HUES64 (cell line): ENCODE measurements around the gene PKHD1.

Experiments
- H3K27ac ChIP-seq: 2 replicates; pipeline ENCODE4 v1.7.0; 2013; ENCODE audit warnings: low read depth, low read length, inconsistent platforms
- H3K27me3 ChIP-seq: 2 replicates; pipeline ENCODE4 v1.6.1; 2013; ENCODE audit warnings: mild to moderate bottlenecking, low read length; ENCODE audit not compliant: insufficient read depth
- H3K36me3 ChIP-seq: 2 replicates; pipeline ENCODE4 v1.6.1; 2013; ENCODE audit warnings: mild to moderate bottlenecking, low read length; ENCODE audit not compliant: insufficient read depth
- H3K4me1 ChIP-seq: 2 replicates; pipeline ENCODE4 v1.6.1; 2013; ENCODE audit warnings: mild to moderate bottlenecking, low read length, moderate library complexity; ENCODE audit not compliant: insufficient read depth
- H3K4me3 ChIP-seq: 2 replicates; pipeline ENCODE4 v1.5.1; 2013; ENCODE audit warnings: mild to moderate bottlenecking, low read length, moderate library complexity
- H3K9ac ChIP-seq: 2 replicates; pipeline ENCODE4 v1.6.1; 2013; ENCODE audit warnings: mild to moderate bottlenecking, low read depth, low read length
- H3K9me3 ChIP-seq: 2 replicates; pipeline ENCODE4 v1.6.1; 2013; ENCODE audit warnings: low read depth, low read length; ENCODE audit not compliant: insufficient read depth
- WGBS: fragments of 150-250, 120-280 bp; methylation state at CpG from one replicate; pipeline ENCODE4 v1.1.7; 2013; ENCODE audit warnings: missing lambda C conversion rate; 5-methylcytosine and 5-hydroxymethylcytosine counted together

PKHD1 gene

GRCh38 chr6:52125572-52125971 is 38.2 kb upstream of the PKHD1 start:
- Histone ChIP-seq H3K4me3 (no peak overlapping the region), H3K9me3 (0 out of 2 replicates have a peak, but pooled peaks cover 5% of the 10 kb centered on the region), H3K4me1 (no peaks in the 10 kb centered on the region; the same call in 1 of the 2 replicates), H3K27me3 (no peaks in the 10 kb centered on the region), H3K36me3 (no peaks in the 10 kb centered on the region), H3K27ac (no peak overlapping the region), H3K9ac (no peak overlapping the region)
- 80% methylated on average over 1 of the region's 1 CpG for WGBS

DNA sequence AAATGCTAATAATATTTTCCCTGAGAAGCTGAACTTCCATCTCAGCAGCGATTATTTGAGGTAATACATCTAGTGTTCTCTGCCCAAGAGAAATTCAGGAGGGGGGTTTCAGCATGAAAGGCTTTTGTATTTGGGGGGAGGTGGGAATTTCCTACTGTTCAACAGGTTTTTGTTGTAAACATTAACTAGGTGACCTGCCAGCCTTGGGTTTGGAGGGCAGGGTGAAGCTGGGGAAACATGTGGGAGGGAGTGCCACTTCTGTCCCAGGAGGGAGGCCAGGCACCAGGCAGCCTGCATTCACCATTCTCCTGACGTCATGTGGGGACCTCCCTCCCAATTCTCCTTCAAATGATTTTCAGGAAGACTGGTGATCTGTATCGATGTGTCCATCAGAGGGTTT is 37.7 kb upstream of the PKHD1 start:
- no peak overlapping the region for H3K4me3 ChIP-seq
- H3K4me1 ChIP-seq = no peaks in the 10 kb centered on the region; the same call in 1 of the 2 replicates
- H3K36me3 ChIP-seq = no peaks in the 10 kb centered on the region
- no peak overlapping the region for H3K9ac ChIP-seq
- 0 out of 2 replicates have a peak, but pooled peaks cover 5% of the 10 kb centered on the region for H3K9me3 ChIP-seq
- H3K27me3 ChIP-seq = no peaks in the 10 kb centered on the region
- WGBS = 90% methylated on average over 3 of the region's 3 CpGs
- H3K27ac ChIP-seq = no peak overlapping the region

- H3K27ac ChIP-seq = no peak overlapping the region
- H3K4me1 ChIP-seq = no peaks in the 10 kb centered on the region; the same call in 1 of the 2 replicates
- H3K9me3 ChIP-seq = 0 out of 2 replicates have a peak, but pooled peaks cover 5% of the 10 kb centered on the region
- H3K9ac ChIP-seq = no peak overlapping the region
- no peak overlapping the region for H3K4me3 ChIP-seq
- no peaks in the 10 kb centered on the region for H3K27me3 ChIP-seq
- WGBS = 96% methylated on average over 3 of the region's 3 CpGs
- no peaks in the 10 kb centered on the region for H3K36me3 ChIP-seq
Observed at GRCh38 chr6:52124126-52125121, 37.0 kb upstream of the PKHD1 start.

- Histone ChIP-seq H3K36me3 (no peaks in the 10 kb centered on the region), H3K4me1 (no peaks in the 10 kb centered on the region; the same call in 1 of the 2 replicates), H3K27me3 (no peaks in the 10 kb centered on the region), H3K27ac (no peak overlapping the region), H3K9ac (no peak overlapping the region), H3K4me3 (no peak overlapping the region), H3K9me3 (0 out of 2 replicates have a peak, but pooled peaks cover 5% of the 10 kb centered on the region)
- WGBS = 100% methylated on average over 1 of the region's 1 CpG
Observed at GRCh38 chr6:52123251-52123650, 35.8 kb upstream of the PKHD1 start.

DNA sequence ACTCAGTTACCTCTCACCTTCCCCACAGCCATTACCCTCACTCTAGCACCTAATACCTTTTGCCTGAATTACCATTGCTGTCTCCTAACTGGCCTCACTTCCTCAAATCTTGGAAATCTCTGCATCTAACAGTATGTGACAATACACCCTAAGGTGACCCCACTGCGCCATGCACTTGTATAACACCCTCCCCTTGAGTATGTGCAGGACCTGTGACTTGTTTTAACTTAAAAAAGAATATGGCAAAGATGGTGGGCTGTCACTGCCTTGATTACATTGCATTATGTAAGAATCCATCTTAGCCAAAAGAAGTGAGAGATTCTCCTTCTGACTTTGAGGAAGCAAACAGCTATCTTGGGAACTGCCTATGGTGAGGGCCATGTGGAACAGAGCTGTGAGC is 29.9 kb upstream of the PKHD1 start:
- Histone ChIP-seq H3K4me1 (no peaks in the 10 kb centered on the region), H3K27me3 (no peaks in the 10 kb centered on the region), H3K4me3 (no peak overlapping the region), H3K9ac (no peak overlapping the region), H3K9me3 (no peaks in the 10 kb centered on the region), H3K27ac (no peak overlapping the region), H3K36me3 (no peaks in the 10 kb centered on the region)
- WGBS = 95% methylated on average over 1 of the region's 1 CpG

DNA sequence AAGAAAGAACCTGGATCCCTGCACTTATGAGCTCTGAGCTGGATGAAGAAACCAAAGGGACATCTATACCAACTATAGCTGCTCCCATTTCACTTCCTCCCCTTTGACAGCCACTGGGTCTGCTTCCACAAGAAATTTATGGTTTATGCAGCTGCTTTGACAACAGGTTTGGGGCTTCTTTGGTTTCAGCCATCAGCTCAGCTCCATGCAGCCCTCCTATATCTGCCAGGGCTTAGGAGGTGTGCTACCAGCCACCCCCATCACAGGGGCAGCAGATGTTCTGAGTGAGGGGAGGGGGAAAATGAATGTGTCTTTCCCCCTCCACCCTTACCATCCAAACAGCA is 29.2 kb upstream of the PKHD1 start:
- Histone ChIP-seq H3K4me1 (no peaks in the 10 kb centered on the region), H3K9me3 (no peaks in the 10 kb centered on the region), H3K27me3 (no peaks in the 10 kb centered on the region), H3K27ac (no peak overlapping the region), H3K4me3 (no peak overlapping the region), H3K36me3 (no peaks in the 10 kb centered on the region), H3K9ac (no peak overlapping the region)

DNA sequence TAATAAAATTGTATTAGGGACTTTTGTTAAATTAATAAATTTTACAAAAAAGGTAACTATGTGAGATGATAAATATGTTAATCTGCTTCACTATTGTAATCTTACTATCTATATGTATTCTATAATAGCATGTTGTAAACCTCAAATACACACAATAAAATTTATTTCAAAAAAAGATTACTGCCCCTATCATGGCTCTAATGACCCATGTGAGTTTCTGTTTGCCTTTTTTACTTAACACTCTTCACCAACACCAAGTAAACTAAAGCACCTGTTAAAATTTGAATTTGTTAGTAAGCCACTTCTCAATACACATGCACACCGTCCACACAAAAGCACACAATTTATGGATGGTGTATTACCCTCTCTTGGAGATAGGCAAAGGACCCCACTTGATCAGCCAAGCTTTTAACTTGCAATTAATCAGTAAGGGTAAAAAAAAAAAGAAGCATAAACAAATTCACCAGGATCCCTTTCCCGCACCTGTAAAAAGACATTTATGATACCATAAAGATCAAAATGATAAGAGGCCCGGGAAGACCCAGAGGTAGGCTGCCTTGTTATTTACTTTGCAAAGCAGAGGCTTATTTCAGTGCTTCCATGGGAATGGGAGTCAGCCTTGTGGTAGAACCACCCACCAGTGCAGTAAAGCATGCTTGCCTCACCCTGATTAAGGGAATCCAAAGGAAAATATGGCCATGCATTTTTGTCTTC is 28.6 kb upstream of the PKHD1 start:
- Histone ChIP-seq H3K4me1 (no peaks in the 10 kb centered on the region), H3K9me3 (no peaks in the 10 kb centered on the region), H3K9ac (no peak overlapping the region), H3K4me3 (no peak overlapping the region), H3K36me3 (no peaks in the 10 kb centered on the region), H3K27ac (no peak overlapping the region), H3K27me3 (no peaks in the 10 kb centered on the region)
- WGBS = 96% methylated on average over 2 of the region's 3 CpGs

GRCh38 chr6:52115145-52115741 is 27.8 kb upstream of the PKHD1 start:
- no peaks in the 10 kb centered on the region for H3K9me3 ChIP-seq
- no peaks in the 10 kb centered on the region for H3K27me3 ChIP-seq
- no peaks in the 10 kb centered on the region for H3K4me1 ChIP-seq
- H3K9ac ChIP-seq = no peak overlapping the region
- 96% methylated on average over 3 of the region's 3 CpGs for WGBS
- no peaks in the 10 kb centered on the region for H3K36me3 ChIP-seq
- H3K4me3 ChIP-seq = no peak overlapping the region
- no peak overlapping the region for H3K27ac ChIP-seq

DNA sequence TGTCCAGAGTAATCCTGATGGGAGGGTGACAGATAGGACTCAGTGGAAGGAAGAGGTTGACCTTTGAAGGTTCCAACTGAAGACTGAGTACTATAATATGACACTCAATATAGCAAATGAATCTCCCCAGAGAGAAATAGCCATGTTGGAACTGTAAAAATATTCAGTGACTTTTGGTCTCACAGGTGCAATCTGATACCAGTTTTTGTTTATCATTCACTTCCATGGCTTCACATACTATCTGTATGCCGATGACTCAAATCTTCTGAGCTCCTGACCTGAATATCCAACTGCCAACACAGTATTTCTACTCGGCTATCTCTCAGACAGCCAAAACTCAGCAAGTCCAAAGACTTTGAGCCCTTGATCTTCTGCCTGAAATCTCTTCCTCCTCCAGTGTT is 21.8 kb upstream of the PKHD1 start:
- no peaks in the 10 kb centered on the region for H3K27me3 ChIP-seq
- no peaks in the 10 kb centered on the region for H3K9me3 ChIP-seq
- H3K36me3 ChIP-seq = no peaks in the 10 kb centered on the region
- H3K27ac ChIP-seq = no peak overlapping the region
- peaks cover 14% of the 10 kb centered on the region; the same call in 1 of the 2 replicates for H3K4me1 ChIP-seq
- H3K4me3 ChIP-seq = no peak overlapping the region
- 92% methylated on average over 2 of the region's 2 CpGs for WGBS
- no peak overlapping the region for H3K9ac ChIP-seq

DNA sequence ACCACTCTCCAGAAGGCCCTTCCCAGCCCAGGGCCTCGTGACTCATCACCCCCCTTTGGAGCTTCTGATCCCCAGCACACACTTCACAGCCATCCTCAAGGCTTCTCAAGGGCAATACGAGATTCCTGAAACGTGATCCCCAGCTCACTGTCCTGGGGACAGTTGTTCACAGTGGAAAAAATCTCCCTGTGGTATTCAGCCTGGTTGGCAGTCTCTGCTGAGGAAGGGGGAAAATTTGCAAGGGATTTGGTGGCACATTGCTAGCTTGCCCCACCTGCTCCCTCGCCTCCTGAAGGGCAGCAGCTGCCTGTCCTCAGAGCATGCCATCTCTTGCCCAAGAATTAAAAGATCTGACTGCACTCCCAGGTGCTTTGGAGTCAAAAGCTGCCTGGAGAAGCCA is 20.7 kb upstream of the PKHD1 start:
- no peak overlapping the region for H3K9ac ChIP-seq
- no peak overlapping the region for H3K4me3 ChIP-seq
- peaks cover 14% of the 10 kb centered on the region; the same call in 1 of the 2 replicates for H3K4me1 ChIP-seq
- H3K9me3 ChIP-seq = no peaks in the 10 kb centered on the region
- H3K36me3 ChIP-seq = no peaks in the 10 kb centered on the region
- 55% methylated on average over 4 of the region's 4 CpGs for WGBS
- no peaks in the 10 kb centered on the region for H3K27me3 ChIP-seq
- H3K27ac ChIP-seq = no peak overlapping the region

- Histone ChIP-seq H3K9me3 (no peaks in the 10 kb centered on the region), H3K4me1 (peaks cover 14% of the 10 kb centered on the region; the same call in 1 of the 2 replicates), H3K4me3 (no peak overlapping the region), H3K36me3 (no peaks in the 10 kb centered on the region), H3K27me3 (no peaks in the 10 kb centered on the region), H3K27ac (no peak overlapping the region), H3K9ac (no peak overlapping the region)
Observed at GRCh38 chr6:52106994-52107393, 19.6 kb upstream of the PKHD1 start.
